Mammary epithelial cell (primary cell): ENCODE measurements around the gene CCNO.

Experiments
- EZH2 ChIP-seq: IDR thresholded peaks from 2 replicates; pipeline ENCODE4 v1.6.1; 2012; ENCODE audit warnings: low read length, inconsistent platforms, borderline replicate concordance
- TF ChIP-seq, protein P1 (sequence below), 2 donors: IDR thresholded peaks in 1 of 2; conservative IDR thresholded peaks in 1 of 2; 2 replicates each; pipeline ENCODE4 v1.5.1; 2011 to 2012; ENCODE audit warnings: inconsistent platforms in 2 of 2, low read length in 2 of 2, mild to moderate bottlenecking in 2 of 2, control low read depth in 1 of 2, low read depth in 1 of 2; ENCODE audit not compliant: insufficient read depth in 1 of 2; ENCODE audit errors: extremely low read depth in 1 of 2

DNA sequence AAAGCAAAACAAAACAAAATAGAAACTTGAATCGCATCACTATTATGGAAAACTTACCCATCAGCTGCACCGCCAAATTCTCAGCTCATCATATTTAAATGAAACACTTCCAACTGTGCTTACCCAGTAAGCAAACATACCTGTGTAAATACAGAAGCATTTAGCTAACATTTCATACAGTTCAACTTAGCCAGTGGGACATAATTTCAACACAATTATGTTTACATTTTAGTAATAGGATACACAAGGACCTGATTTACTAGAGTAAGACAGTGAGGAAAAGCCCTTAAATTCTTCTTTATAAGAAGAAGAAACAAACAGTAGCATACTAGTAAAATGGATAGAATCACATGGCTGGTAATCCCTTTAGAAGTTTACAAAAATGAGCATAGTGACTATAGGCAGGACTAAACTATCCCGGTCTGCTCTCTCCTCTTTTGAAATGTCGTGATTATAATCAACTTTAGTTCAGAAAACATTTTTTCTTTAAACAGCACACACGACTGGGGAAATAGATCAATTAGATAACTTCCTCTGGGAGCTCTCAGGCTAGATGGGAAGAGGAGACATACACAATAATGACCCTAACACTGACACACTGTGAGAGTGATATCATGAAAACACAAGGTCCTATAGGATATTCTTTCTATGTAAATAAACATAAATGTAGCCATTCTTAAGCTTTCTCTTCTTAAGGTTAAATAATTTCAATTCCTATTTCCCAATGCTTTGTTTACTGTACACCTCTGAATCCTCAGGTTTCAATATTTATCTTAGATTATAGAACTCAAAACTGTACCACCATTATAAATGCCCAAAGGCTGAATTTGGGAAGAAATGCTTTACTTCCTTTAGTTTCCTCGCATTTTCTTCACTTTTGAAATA, 44.5 kb downstream of the CCNO start:
- TF ChIP-seq, protein P1, sequence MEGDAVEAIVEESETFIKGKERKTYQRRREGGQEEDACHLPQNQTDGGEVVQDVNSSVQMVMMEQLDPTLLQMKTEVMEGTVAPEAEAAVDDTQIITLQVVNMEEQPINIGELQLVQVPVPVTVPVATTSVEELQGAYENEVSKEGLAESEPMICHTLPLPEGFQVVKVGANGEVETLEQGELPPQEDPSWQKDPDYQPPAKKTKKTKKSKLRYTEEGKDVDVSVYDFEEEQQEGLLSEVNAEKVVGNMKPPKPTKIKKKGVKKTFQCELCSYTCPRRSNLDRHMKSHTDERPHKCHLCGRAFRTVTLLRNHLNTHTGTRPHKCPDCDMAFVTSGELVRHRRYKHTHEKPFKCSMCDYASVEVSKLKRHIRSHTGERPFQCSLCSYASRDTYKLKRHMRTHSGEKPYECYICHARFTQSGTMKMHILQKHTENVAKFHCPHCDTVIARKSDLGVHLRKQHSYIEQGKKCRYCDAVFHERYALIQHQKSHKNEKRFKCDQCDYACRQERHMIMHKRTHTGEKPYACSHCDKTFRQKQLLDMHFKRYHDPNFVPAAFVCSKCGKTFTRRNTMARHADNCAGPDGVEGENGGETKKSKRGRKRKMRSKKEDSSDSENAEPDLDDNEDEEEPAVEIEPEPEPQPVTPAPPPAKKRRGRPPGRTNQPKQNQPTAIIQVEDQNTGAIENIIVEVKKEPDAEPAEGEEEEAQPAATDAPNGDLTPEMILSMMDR (conservative IDR thresholded peaks at IDR 0.05 in 1 of 2, IDR thresholded peaks at IDR 0.05 in 1 of 2; ENCODE audit: extremely low read depth in 1 of 2, insufficient read depth in 1 of 2, low read depth in 1 of 2, low read length in 2 of 2) = no peak
- no peak for TF ChIP-seq EZH2
